ENCODE data around the gene USP24.
"Not testable (repeated sequence)": the region's sequence is repeated elsewhere in the genome, so short reads cannot be mapped to it uniquely, and the experiment has no call there.

USP24 gene

DNA sequence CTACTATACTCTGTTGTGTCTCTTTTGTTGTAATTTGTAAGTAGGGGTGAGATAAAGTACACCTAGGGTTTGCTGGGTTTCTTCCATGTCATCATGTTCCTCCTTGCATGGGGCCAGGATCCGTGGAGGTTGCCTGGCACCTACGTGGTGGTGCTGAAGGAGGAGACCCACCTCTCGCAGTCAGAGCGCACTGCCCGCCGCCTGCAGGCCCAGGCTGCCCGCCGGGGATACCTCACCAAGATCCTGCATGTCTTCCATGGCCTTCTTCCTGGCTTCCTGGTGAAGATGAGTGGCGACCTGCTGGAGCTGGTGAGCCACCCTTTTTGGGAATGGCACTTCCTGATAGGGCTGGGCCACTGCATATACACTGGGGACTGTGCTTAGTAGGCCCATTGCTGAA, 171.4 kb downstream of the USP24 start:
- no peak for DNase-seq (ENCODE audit: low read depth, low spot score)
- H3K27ac ChIP-seq = no peak overlapping the region

DNA sequence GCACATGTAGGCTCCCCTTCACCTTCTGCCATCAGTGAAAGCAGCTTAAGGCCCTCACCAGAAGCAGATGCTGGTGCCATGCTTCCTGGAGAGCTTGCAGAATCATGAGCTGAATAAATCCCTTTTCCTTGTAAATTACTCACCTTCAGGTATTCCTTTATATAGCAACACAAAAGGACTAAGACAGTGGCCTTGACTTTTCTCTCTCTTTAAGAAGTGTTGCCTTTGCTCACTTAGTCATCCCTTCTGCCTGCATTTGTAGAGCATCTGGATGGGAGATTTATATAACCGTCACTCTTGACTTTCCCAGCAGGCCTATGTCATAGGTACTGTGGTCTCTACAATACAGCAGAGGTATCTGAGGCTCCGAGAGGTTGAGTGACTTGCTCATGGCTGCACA, 172.2 kb downstream of the USP24 start:
- H3K27ac ChIP-seq = no peak overlapping the region
- no peak for DNase-seq (ENCODE audit: low read depth, low spot score)

DNA sequence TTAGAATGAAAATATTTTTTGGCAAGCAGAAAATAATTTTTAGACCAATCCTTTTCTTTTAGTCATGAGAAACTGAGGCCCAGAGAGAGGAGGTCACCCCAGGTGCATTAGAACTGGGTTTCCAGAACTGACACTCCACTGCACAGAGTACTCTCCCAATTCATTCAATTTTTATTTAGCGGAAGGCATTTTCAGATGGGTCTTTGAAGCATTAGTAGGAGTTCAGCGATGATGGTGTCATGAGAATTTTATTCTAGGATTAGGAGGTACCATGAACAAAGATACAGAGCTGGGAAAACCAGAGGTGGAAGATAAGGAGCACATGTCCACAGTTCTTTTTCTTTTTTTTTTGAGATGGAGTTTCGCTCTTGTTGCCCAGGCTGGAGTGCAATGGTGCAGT, 173.6 kb downstream of the USP24 start:
- no peak overlapping the region for H3K27ac ChIP-seq
- DNase-seq (ENCODE audit: low read depth, low spot score) = no peak

- DNase-seq (ENCODE audit: low read depth, low spot score) = no peak
- H3K27ac ChIP-seq = no peak overlapping the region
Measured at GRCh38 chr1:55040933-55041494, 174.2 kb downstream of the USP24 start.

DNA sequence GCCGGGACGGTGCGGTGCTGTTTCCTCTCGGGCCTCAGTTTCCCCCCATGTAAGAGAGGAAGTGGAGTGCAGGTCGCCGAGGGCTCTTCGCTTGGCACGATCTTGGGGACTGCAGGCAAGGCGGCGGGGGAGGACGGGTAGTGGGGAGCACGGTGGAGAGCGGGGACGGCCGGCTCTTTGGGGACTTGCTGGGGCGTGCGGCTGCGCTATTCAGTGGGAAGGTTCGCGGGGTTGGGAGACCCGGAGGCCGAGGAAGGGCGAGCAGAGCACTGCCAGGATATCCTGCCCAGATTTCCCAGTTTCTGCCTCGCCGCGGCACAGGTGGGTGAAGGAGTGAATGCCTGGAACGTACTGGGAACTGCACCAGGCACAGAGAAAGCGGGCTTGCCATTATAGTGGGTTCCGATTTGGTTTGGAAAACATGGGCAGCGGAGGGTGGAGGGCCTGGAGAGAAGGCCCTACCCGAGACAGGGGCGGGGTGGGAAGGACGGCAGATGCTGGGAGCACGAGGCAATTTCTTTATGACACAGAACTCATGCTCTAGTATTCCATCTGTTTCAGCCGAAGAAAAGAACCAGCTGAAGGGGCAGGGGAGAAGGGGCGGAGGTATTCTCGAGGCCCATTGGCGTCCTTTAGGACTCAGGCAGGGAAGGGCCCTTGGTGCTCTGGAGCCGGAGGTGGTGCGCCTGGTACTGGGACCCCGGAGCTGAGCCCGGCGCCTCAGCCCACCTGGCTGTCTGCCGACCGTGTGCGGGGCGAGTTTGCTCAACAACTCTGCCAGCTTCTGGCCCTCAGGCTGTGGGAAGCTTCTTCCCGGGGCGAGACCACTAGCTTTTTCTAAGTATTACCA, 174.9 kb downstream of the USP24 start:
- no peak for DNase-seq (ENCODE audit: low read depth, low spot score)
- H3K27ac ChIP-seq = peak overlapping the region; percentile 4

DNA sequence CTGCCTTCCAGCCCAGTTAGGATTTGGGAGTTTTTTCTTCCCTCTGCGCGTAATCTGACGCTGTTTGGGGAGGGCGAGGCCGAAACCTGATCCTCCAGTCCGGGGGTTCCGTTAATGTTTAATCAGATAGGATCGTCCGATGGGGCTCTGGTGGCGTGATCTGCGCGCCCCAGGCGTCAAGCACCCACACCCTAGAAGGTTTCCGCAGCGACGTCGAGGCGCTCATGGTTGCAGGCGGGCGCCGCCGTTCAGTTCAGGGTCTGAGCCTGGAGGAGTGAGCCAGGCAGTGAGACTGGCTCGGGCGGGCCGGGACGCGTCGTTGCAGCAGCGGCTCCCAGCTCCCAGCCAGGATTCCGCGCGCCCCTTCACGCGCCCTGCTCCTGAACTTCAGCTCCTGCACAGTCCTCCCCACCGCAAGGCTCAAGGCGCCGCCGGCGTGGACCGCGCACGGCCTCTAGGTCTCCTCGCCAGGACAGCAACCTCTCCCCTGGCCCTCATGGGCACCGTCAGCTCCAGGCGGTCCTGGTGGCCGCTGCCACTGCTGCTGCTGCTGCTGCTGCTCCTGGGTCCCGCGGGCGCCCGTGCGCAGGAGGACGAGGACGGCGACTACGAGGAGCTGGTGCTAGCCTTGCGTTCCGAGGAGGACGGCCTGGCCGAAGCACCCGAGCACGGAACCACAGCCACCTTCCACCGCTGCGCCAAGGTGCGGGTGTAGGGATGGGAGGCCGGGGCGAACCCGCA, 175.7 kb downstream of the USP24 start, which contains the start of gene PCSK9:
PCSK9 (plus strand) TSS at position 207 of the 741 bp plus-strand sequence; CDS start at position 497, 290 bp downstream.
- DNase-seq (ENCODE audit: low read depth, low spot score) = no peak
- H3K27ac ChIP-seq = peak within 1 kb of the TSS; percentile 4

- no peak overlapping the region for H3K27ac ChIP-seq
- DNase-seq (ENCODE audit: low read depth, low spot score) = no peak
Measured at GRCh38 chr1:55038974-55039341, 176.2 kb downstream of the USP24 start.

GRCh38 chr1:55038552-55038838, 176.7 kb downstream of the USP24 start:
- no peak overlapping the region for H3K27ac ChIP-seq

DNA sequence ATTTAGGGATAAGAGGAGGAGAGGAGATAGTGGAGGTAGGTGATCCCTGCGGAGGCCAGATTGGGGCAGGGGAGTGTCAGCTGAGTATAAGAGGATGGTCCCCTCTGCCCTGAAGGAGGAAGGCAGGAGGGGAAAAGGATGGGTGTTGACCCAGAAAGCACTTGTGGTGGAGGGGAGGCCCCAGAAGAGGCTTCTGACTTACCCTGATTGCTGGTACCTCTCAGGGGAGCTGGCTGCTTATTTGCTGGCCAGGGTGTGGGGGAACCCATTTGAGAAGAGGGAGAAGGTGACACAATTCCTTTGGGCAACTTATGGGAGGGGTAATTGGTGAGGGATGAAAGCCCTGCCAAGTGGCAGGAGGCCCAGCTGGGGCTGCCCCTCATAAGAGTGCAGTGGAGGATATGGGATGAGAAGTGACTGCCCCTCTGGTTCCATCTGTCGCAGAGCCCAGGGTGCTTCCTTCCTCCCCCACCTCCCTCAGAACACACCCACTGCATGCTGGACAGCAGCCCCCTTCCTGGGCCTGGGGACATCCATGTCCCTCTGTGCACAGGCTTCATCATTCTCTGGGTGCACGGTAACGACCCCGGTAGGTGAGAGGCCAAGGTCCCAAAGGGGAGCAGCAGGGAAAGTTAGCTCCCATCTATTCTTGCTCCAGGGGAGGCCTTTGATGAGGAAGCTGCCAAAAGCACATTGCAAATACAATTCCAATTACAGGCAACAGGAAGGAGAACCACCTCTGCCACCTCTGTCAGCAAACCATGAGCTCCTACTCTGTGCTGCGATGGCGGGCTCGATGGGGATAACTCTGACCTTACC, 177.2 kb downstream of the USP24 start:
- no peak for DNase-seq (ENCODE audit: low read depth, low spot score)
- H3K27ac ChIP-seq = no peak overlapping the region

More at GRCh38 chr1:55038552-55038838, 176.7 kb downstream of the USP24 start:
- no peak for DNase-seq (ENCODE audit: low read depth, low spot score)

DNA sequence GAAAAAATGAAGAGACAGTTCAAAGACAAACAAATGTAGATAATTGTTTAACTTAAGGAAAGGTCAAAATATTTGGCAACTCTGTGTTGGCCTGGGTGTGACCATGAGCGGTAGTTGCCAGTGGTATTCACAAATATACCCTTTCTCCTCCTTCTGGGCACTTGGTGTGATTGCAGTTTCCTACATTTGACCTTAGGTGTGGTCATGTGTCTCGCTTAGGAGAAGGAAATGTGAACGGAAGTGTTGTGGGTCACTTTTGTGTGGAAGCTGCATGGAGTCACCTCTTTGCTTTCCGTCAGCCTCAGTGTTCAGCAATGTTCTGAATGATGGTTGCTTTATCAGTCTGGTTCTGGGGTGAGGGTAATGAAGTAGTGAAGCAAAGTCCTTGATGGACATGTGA, 179.3 kb downstream of the USP24 start:
- no peak for DNase-seq (ENCODE audit: low read depth, low spot score)
- H3K27ac ChIP-seq = no peak overlapping the region

DNA sequence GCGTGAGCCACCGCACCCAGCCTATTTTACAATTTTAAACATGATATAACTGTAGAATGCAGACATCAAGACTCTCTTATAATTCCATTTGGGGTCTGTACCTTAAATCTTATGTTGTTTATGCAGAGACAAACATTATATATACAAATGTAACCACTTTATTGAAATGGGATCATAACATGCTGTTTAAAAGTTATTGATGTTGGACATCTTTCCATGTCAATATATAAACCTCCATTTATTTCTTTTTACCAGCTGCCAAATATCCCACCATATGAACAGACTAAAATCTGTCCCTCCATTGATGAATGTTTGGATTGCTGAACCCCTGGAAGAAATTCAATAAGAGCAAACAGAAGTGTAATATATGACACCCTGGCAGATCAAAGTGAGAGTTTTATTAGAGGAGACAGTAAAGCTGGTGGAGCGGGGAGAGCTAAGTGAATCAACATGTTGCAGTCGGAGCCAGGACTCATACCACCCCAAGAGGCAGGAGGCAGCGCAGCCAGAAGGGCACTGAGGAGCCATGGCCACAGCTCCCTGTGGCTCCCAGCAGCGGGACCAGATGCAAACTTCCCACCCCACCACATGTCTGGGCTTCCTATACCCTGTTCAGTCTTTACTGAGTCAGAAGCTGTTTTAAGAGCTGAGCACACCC, 180.6 kb downstream of the USP24 start:
- H3K27ac ChIP-seq = no peak overlapping the region
- no peak for DNase-seq (ENCODE audit: low read depth, low spot score)

GRCh38 chr1:55033265-55033614, 181.9 kb downstream of the USP24 start:
- H3K27ac ChIP-seq = no peak overlapping the region
- no peak for DNase-seq (ENCODE audit: low read depth, low spot score)

GRCh38 chr1:55031098-55031497, 184.1 kb downstream of the USP24 start:
- H3K27ac ChIP-seq; DNase-seq (ENCODE audit: low read depth, low spot score): not testable (repeated sequence)

GRCh38 chr1:55026682-55027081, 188.5 kb downstream of the USP24 start:
- H3K27ac ChIP-seq; DNase-seq (ENCODE audit: low read depth, low spot score): not testable (repeated sequence)

GRCh38 chr1:55024163-55024562, 191.0 kb downstream of the USP24 start:
- not testable (repeated sequence) for DNase-seq (ENCODE audit: low read depth, low spot score); H3K27ac ChIP-seq

GRCh38 chr1:55021942-55022546, 193.1 kb downstream of the USP24 start:
- peak overlapping the region; percentile 19 for H3K27ac ChIP-seq
- peak; percentile 68 for DNase-seq (ENCODE audit: low read depth, low spot score)

- no peak for DNase-seq (ENCODE audit: low read depth, low spot score)
- no peak overlapping the region for H3K27ac ChIP-seq
Measured at GRCh38 chr1:55018395-55018794, 196.8 kb downstream of the USP24 start.
